SKM-1 (cell line): Measurements from ENCODE around the gene UBR2.
"Not testable (repeated sequence)": the region's sequence is repeated elsewhere in the genome, so short reads cannot be mapped to it uniquely, and the experiment has no call there.

Experiments used
- DNase-seq: peaks from one replicate; lab custom pipeline; 2025; ENCODE audit not compliant: unreplicated experiment; lab: John Stamatoyannopoulos, UW

UBR2 gene

GRCh38 chr6:42552380-42552779 lies 11.4 kb upstream of the UBR2 start:
- no peak for DNase-seq

- DNase-seq, result no peak
Measured at GRCh38 chr6:42555477-42556457, 8.1 kb upstream of the UBR2 start.

GRCh38 chr6:42556462-42556861 lies 7.4 kb upstream of the UBR2 start:
- no peak for DNase-seq

- DNase-seq, result not testable (repeated sequence)
Measured at GRCh38 chr6:42559276-42559675, 4.6 kb upstream of the UBR2 start.

GRCh38 chr6:42561986-42562385 lies 1.8 kb upstream of the UBR2 start:
- DNase-seq, result no peak

GRCh38 chr6:42562788-42563405 lies 932 bp upstream of the UBR2 start:
- no peak for DNase-seq

- no peak for DNase-seq
Measured at GRCh38 chr6:42564506-42564825, 637 bp downstream of the UBR2 start.

GRCh38 chr6:42565823-42566613 lies 2.2 kb downstream of the UBR2 start:
- DNase-seq, result no peak

GRCh38 chr6:42566614-42567208 lies 2.9 kb downstream of the UBR2 start:
- no peak for DNase-seq

GRCh38 chr6:42567237-42567636 lies 3.4 kb downstream of the UBR2 start:
- DNase-seq, result not testable (repeated sequence)

GRCh38 chr6:42569102-42570028 lies 5.5 kb downstream of the UBR2 start:
- DNase-seq, result peak; percentile 7

- no peak for DNase-seq
Measured at GRCh38 chr6:42571611-42572342, 7.9 kb downstream of the UBR2 start.

GRCh38 chr6:42572523-42572922 lies 8.7 kb downstream of the UBR2 start:
- DNase-seq, result peak; percentile 84

GRCh38 chr6:42576538-42576937 lies 12.7 kb downstream of the UBR2 start:
- DNase-seq, result not testable (repeated sequence)

- no peak for DNase-seq
Measured at GRCh38 chr6:42598300-42598699, 34.5 kb downstream of the UBR2 start.

- DNase-seq, result no peak
Measured at GRCh38 chr6:42599558-42599957, 35.7 kb downstream of the UBR2 start.

GRCh38 chr6:42604150-42604549 lies 40.3 kb downstream of the UBR2 start:
- DNase-seq, result no peak

- not testable (repeated sequence) for DNase-seq
Measured at GRCh38 chr6:42604699-42605098, 40.9 kb downstream of the UBR2 start.

- no peak for DNase-seq
Measured at GRCh38 chr6:42610416-42610815, 46.6 kb downstream of the UBR2 start.
